GM18508 (cell line): ENCODE results near the gene E2F4.

Experiments used
- ATAC-seq: cut with Tn5 transposase; IDR thresholded peaks from one replicate; pipeline ENCODE4 v1.9.1; 2021; ENCODE audit warnings: moderate number of reproducible peaks; ENCODE audit not compliant: insufficient read depth, unreplicated experiment

The E2F4 gene

GRCh38 chr16:67229906-67230808 is 38.2 kb downstream of the E2F4 start:
- no peak for ATAC-seq

- no peak for ATAC-seq
These were observed 39.1 kb downstream of the E2F4 start for GRCh38 chr16:67230809-67231660.

GRCh38 chr16:67233596-67233995 is 41.6 kb downstream of the E2F4 start:
- no peak for ATAC-seq

- no peak for ATAC-seq
These were observed 42.2 kb downstream of the E2F4 start for GRCh38 chr16:67234180-67234597.

GRCh38 chr16:67235816-67236562 is 44.0 kb downstream of the E2F4 start:
- no peak for ATAC-seq

- no peak for ATAC-seq
These were observed 44.8 kb downstream of the E2F4 start for GRCh38 chr16:67236563-67237395.

GRCh38 chr16:67237396-67238277 is 45.7 kb downstream of the E2F4 start:
- ATAC-seq: no peak

GRCh38 chr16:67238278-67238575 is 46.3 kb downstream of the E2F4 start:
- ATAC-seq: no peak

GRCh38 chr16:67238806-67239470 is 47.0 kb downstream of the E2F4 start:
- ATAC-seq: no peak

- ATAC-seq: no peak
These were observed 48.6 kb downstream of the E2F4 start for GRCh38 chr16:67240506-67240905.

- ATAC-seq: no peak
These were observed 49.3 kb downstream of the E2F4 start for GRCh38 chr16:67241008-67241900.

- ATAC-seq: no peak
These were observed 50.3 kb downstream of the E2F4 start for GRCh38 chr16:67242138-67242730.

- ATAC-seq: no peak
These were observed 51.5 kb downstream of the E2F4 start for GRCh38 chr16:67243481-67243880.

- ATAC-seq: peak; percentile 36
These were observed 52.6 kb downstream of the E2F4 start for GRCh38 chr16:67244387-67245185.

GRCh38 chr16:67245186-67245585 is 53.2 kb downstream of the E2F4 start:
- no peak for ATAC-seq

GRCh38 chr16:67245674-67246080 is 53.7 kb downstream of the E2F4 start:
- no peak for ATAC-seq
